GM21576 (cell line): ENCODE data around the gene CAPZB.

Experiments
- ATAC-seq: cut with Tn5 transposase; IDR thresholded peaks from one replicate; pipeline ENCODE4 v1.9.1; 2021; ENCODE audit warnings: mild to moderate bottlenecking, moderate library complexity; ENCODE audit not compliant: unreplicated experiment

Gene CAPZB

DNA sequence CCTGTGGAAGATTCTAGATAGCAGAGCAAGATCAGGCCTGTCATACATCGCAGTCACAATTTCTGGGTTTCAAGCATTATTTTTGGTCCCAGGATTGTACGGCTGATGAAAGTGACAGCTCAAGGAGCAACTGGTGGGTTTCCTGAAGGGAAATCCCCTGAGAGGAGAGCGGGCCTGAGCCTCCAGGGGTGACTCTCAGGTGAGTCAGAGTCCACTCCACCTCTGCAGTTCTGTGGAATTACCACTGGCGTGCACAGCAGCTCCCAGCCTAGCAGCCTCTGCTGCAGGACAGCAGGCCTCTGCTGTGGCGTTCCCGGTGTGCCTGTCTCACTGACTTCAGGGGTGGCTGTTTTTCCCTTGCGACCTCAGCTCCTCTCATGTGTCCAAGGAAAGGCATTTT lies 148.8 kb downstream of the CAPZB start:
- ATAC-seq = no peak

DNA sequence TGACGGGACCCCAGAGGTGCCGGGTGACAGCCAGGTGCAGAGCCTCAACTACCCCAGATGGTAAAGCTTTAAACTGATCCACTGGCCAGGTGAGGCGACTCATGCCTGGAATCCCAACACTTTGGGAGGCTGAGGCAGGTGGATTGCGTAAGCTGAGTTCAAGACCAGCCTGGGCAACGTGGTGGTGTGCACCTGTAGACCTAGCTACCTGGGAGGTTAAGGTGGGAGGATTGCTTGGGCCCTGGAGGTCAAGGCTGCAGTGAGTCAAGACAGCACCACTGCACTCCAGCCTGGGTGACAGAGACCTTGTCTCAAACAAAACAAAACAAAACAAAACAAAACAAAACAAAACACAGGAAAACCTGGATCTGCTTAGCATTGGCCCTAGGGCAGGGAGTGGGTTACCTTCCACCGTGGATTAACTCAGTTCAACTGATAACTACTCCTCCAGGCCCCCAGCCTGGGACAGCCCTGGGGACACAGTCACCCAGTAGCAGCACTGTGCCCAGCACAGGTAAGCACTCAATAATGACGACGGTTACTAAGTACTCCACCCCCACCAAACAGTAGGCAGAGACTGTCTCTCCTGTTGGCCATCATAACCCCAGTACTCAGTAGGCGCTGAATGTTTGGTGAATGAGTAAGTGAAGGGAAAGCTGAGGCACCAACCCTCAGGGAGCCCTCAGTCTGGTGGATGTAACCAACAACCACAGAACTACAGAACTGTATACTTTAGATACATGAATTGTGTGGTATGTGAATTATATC lies 151.6 kb downstream of the CAPZB start:
- ATAC-seq = no peak

DNA sequence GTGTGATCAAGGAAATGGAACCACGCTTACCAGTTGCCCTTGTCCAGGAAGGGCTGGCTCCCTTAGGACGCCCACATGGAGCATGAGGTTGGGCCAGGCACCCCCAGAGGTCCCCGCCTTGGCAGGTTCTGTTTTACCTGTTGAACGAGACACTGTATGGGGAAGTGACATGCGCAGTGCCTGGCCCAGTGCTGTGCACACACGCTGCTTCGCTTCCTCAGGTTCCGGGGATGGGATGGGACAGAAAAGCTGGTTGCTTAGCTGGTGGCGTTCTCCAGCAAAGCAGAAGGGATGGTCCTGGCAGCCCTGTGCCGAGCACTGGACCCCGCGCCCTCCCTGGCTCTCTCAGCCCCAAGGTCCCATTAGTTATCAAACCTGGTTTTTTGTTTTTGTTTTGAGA lies 152.5 kb downstream of the CAPZB start:
- no peak for ATAC-seq

DNA sequence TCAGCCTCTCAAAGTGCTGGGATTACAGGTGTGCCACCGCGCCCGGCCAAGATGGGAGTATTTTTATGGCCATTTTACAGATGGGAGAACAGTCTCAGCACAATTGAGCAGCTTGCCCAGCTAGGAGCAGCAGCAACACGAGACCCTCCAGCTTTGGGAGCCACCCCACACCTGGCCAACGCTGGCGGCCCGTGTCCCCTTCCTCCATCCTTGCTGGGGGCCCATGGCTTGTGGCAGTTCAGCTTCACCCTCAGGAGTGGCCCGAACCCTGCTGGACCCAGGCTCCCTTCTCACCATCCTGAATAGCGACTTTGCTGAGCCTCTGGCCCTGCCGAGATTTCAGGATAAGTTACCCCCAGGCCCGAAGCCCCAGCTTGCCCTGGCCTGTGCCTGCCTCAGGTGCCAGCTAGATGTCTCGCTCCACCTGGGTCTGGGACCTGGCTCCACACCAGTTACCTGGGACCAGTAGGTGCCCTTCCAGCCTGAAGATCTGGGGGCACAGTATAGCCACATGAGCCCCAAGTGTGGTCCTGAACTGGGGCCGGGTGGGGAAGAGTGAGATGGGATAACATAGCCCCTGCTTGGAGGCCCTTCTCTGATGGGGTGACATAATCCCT lies 154.0 kb downstream of the CAPZB start:
- ATAC-seq = no peak

- ATAC-seq = no peak
Observed at GRCh38 chr1:19330449-19331135, 154.7 kb downstream of the CAPZB start.

DNA sequence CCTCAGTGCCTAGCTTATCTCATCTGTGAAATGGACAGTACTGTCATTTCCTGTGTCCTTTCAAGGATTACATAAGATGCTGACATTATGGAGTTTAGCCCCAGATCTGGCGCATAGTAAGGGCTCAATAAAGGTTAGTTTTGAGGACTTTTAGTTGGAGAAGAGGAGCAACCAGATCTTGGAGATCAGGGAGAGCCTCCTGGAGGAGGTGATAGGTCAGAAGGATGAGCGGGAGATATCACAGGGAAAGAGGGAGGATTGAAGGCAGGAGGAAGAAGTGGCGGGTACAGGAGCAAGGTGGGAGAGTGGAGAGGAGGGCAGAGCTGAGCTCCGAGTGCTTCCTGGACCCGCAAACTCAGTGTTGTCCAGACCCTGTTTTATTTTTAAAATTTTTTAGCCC lies 155.7 kb downstream of the CAPZB start:
- no peak for ATAC-seq

DNA sequence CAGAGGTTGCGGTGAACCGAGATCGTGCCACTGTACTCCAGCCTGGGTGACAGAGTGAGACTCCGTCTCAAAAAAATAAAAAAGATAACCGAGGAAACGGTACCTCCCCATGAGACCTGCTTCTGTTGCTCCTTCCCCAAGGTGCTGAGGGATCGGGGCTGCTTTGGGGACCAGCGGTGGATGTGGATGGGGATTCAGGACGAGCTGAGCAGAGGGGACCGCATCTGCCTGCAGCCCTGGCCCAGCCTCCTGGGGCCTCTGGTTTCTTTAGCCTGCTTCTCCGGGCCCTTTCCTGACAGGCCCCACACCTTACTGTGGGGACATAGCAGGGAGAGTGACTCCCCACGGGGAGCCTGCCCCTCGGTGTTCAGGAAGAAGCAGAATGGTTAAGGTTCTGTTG lies 156.2 kb downstream of the CAPZB start:
- no peak for ATAC-seq

DNA sequence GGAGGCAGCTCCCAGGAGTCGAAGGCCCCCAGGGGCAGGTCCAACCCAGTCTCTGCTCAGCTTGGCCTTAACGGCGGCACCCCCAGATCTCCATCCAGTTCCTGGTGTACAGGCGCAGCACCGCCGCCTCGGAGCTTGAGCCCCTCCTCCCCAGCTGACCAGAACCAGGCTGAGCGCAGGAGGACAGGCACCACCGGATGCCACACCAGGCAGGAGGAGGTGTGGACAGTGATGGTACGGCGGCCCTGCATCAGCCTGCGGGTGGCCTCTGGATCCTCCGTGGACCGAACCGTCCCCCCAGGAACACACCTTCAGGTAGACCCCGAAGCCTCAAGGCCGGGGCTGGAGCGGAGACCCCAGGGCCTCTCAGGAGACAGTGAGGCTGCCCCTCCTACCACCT lies 156.9 kb downstream of the CAPZB start:
- no peak for ATAC-seq

DNA sequence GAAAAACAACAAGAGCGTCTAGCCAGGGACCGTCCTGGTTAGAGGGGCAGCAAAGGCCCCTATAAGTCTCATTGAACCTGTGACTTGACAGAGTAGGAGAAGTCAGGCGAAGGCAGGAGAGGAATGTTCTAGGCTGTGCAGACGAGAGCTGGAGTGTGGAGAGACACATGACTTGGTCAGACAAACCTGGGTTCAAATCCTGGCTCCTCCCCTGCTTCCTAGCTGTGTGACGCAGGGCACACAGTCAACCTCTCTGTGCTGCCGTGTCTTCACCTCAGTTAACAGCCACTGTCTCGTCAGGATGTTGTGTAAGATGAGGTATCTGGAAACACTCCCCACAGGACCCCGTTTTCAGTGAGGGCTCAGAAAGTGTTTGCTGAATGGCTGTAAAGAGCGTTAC lies 157.6 kb downstream of the CAPZB start:
- ATAC-seq = no peak

- no peak for ATAC-seq
Observed at GRCh38 chr1:19327301-19327700, 158.0 kb downstream of the CAPZB start.

- no peak for ATAC-seq
Observed at GRCh38 chr1:19326748-19327065, 158.6 kb downstream of the CAPZB start.

DNA sequence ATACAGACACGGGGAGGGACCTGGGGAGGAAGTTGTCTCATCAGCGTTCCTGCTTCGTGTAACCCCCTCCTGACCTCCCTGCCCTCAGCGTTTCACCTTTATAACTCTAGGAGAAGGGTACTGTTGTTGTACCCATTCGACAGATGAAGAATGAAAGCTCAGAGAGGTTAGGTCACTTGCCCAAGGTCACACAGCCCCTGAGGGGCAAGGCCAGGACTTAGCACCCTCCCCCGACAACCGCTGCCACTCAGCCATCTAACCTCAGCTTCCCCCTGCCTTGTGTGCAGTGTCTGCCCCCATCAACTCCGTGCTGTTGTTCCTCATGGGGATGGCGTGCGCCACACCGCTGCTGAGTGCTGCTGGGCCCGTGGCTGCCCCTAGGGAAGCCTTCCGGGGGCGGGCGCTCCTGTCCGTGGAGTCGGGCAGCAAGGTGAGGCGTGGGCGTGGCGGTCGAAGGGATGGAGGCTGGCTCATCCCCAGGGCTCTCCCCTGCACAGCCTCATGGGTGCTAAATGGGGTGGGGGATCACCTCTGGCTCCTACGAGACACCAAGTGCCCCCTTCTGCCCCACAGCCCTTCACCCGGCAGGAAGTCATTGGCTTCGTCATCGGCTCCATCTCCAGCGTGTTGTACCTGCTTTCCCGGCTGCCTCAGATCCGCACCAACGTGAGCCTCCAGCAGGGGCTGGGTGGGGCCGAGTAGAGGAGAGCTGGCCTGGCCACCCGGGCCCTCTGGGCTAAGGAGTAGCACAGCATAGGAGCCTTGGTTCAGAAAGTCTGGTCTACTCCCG lies 159.2 kb downstream of the CAPZB start:
- ATAC-seq = no peak

- no peak for ATAC-seq
Observed at GRCh38 chr1:19325368-19325957, 159.9 kb downstream of the CAPZB start.

- ATAC-seq = no peak
Observed at GRCh38 chr1:19324665-19324990, 160.7 kb downstream of the CAPZB start.

- ATAC-seq = no peak
Observed at GRCh38 chr1:19323987-19324664, 161.2 kb downstream of the CAPZB start.

- ATAC-seq = no peak
Observed at GRCh38 chr1:19322481-19322880, 162.9 kb downstream of the CAPZB start.

DNA sequence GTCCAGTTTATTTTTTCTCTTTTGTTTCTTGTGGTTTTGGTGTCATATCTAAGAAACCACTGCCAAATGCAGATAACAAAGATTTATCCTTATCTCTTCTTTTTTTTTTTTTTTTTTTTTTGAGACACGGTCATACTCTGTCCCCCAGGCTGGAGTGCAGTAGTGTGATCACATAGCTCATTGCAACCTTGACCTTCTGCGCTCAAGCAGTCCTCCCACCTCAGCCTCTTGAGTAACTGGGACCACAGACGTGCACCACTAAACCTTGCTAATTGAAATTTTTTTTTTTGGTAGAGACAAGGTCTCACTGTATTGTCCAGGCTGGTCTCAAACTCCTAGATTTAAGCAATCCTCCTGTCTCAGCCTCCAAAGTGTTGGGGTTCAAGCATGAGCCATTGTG lies 164.3 kb downstream of the CAPZB start:
- no peak for ATAC-seq

GRCh38 chr1:19319196-19319595 lies 166.1 kb downstream of the CAPZB start:
- no peak for ATAC-seq

DNA sequence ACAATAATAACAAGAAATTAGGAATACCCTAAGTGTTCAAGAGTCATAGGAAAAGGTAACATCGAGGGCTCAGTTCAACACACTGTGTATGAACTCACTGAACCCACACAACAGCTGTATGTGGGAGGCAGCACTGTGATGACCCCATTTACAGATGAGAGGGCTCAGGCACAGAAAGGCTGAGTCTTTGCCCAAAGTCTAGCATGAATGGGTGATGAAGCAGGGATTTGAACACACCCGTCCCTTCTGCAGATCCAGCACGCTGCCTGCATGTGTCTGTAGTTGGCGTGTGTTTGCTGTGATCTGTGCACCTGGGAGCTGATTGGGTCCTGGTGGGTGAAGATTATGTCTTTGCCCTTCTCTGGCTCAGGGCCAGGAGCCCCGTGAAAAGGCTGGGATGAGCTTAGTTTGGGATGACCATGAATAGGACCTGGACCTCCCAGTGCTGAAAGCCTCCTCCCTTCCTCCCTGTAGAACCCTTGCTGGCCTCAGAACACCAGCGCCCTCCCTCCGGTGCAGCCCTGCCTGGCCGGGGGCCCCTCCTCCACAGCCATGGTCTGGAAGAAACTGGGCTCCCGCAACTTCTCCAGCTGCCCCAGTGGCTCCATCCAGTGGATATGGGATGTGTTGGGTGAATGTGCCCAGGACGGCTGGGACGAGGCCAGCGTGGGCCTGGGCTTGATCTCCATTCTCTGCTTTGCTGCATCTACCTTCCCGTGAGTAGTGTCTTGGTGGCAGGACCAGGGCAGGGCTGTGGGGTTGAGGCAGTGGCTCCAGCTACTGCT lies 168.0 kb downstream of the CAPZB start:
- ATAC-seq = no peak
